ELF-1 (cell line): Measurements from ENCODE around the gene FAM162A.
"Not testable (repeated sequence)": the region's sequence is repeated elsewhere in the genome, so short reads cannot be mapped to it uniquely, and the experiment has no call there.

Experiments
- DNase-seq: peaks from one replicate; pipeline ENCODE4 v3.0.0-alpha.2; 2016; ENCODE audit warnings: low read depth, low spot score

The FAM162A gene

GRCh38 chr3:122383771-122384697 lies at the start of gene FAM162A:
FAM162A (plus strand) TSS chr3:122384182; CDS start chr3:122384266, 84 bp downstream.
- DNase-seq = peak; percentile 96

- DNase-seq = no peak
These were observed 41.2 kb upstream of the FAM162A start for GRCh38 chr3:122342803-122343202.

GRCh38 chr3:122343654-122344053 lies 40.3 kb upstream of the FAM162A start:
- no peak for DNase-seq

- no peak for DNase-seq
These were observed 34.8 kb upstream of the FAM162A start for GRCh38 chr3:122349171-122349570.

GRCh38 chr3:122350814-122351418 lies 33.1 kb upstream of the FAM162A start:
- DNase-seq = no peak

- DNase-seq = no peak
These were observed 32.4 kb upstream of the FAM162A start for GRCh38 chr3:122351612-122352011.

- DNase-seq = no peak
These were observed 30.8 kb upstream of the FAM162A start for GRCh38 chr3:122353215-122353614.

GRCh38 chr3:122353893-122354401 lies 30.0 kb upstream of the FAM162A start:
- no peak for DNase-seq

- no peak for DNase-seq
These were observed 28.4 kb upstream of the FAM162A start for GRCh38 chr3:122355612-122356011.

GRCh38 chr3:122356402-122356801 lies 27.6 kb upstream of the FAM162A start:
- peak; percentile 44 for DNase-seq

- no peak for DNase-seq
These were observed 25.9 kb upstream of the FAM162A start for GRCh38 chr3:122357828-122358702.

- DNase-seq = no peak
These were observed 25.3 kb upstream of the FAM162A start for GRCh38 chr3:122358703-122359032.

GRCh38 chr3:122362026-122362425 lies 22.0 kb upstream of the FAM162A start:
- no peak for DNase-seq

- DNase-seq = no peak
These were observed 19.5 kb upstream of the FAM162A start for GRCh38 chr3:122364490-122364889.

GRCh38 chr3:122365073-122365472 lies 18.9 kb upstream of the FAM162A start:
- no peak for DNase-seq

GRCh38 chr3:122365582-122366378 lies 18.2 kb upstream of the FAM162A start:
- not testable (repeated sequence) for DNase-seq

GRCh38 chr3:122366379-122366749 lies 17.6 kb upstream of the FAM162A start:
- DNase-seq = no peak

GRCh38 chr3:122374034-122374433 lies 9.9 kb upstream of the FAM162A start:
- no peak for DNase-seq

- DNase-seq = no peak
These were observed 6.0 kb upstream of the FAM162A start for GRCh38 chr3:122377975-122378374.

GRCh38 chr3:122382888-122383666 lies 905 bp upstream of the FAM162A start, which contains the start of gene MIX23:
MIX23 (minus strand) TSS chr3:122383231; CDS start chr3:122383224, 7 bp downstream.
- DNase-seq = peak; percentile 93
